Measurements from ENCODE around the gene GRHPR. TPM values are rescaled to one million over a fixed set of nuclear protein-coding genes. Genes with fewer than 3 reads are reported as not detected.

GRHPR gene
- total and polyA plus RNA-seq, 10 of the 15 experiments (the other 5 are each of a cell fraction or from before 2014, with no cell fraction given), result 52.4 to 194 (median 126) TPM

DNA sequence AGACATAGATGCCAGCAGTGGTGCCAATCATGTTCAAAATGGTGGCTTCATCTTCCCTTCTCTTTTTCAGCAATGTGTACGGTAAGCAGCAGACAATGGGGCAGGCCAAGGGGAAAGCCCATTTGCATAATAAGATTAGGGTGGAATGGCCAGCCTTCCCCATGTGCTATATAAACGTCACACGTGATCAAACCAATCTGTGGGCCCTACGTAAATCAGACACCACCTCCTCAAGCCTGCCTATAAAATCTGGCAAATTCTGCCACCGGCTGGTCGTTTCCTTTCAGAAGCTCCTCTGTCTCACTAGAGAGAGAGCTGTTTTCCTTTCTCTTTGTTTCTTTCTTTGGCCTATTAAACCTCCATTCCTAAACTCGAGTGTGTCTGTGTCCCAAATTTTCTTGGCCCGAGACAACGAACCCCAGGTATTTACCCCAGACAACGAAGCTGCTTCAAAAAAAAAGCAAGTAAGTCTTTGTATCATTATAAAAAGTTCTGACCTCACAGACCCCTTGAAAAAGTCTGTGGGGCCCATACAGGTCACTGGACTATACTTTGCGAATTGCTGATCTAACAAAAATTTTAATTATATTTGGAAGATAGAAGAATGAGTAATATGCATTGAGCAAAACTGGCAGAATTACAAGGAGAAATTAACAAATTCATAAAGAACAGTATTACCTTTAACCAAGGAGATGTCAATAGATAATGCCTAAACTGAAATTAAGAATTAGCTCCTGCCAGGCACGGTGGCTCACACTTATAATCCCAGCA lies 27.6 kb downstream of the GRHPR start:
- no peak overlapping the region for H3K9ac ChIP-seq (ENCODE audit: control insufficient read depth, insufficient read depth, low read length)
- CTCF ChIA-PET, result interaction anchor here (1.5 kb wide), 1 partner anchor 35 kb away, joined by 4 read pairs; no protein-coding TSS in a partner anchor
- in situ Hi-C loops (cut with MboI), result no loop called here
- no peak for FAIRE-seq
- no peak overlapping the region for H3K4me3 ChIP-seq
- H3K4me1 ChIP-seq (ENCODE audit: control insufficient read depth, insufficient read depth, low read length), result no peaks in the 10 kb centered on the region; the same call in 1 of the 2 replicates
- SMC1A ChIA-PET (ENCODE audit: uncharacterized antibody, unreplicated experiment), result interaction anchor here (0.8 to 6.5 kb wide), 4 partner anchors 13 to 201 kb away, joined by 3 to 33 read pairs (median 4); partner anchors contain the start of genes FRMPD1 and ZBTB5
- 85% methylated on average over 12 of the region's 12 CpGs for WGBS (ENCODE audit: insufficient coverage, insufficient replicate concordance, low lambda C conversion rate, missing lambda C conversion rate)
- TF ChIP-seq NFYB (IDR thresholded peaks at IDR 0.05; ENCODE audit: insufficient read depth, low read depth, low read length), result no peak
- TF ChIP-seq ZZZ3 (IDR thresholded peaks at IDR 0.05; ENCODE audit: control insufficient read depth, insufficient read length, low read depth), result no peak
- TF ChIP-seq RELA (IDR thresholded peaks at IDR 0.05; ENCODE audit: borderline replicate concordance, partially characterized antibody), result no peak
- TF ChIP-seq, protein P1, sequence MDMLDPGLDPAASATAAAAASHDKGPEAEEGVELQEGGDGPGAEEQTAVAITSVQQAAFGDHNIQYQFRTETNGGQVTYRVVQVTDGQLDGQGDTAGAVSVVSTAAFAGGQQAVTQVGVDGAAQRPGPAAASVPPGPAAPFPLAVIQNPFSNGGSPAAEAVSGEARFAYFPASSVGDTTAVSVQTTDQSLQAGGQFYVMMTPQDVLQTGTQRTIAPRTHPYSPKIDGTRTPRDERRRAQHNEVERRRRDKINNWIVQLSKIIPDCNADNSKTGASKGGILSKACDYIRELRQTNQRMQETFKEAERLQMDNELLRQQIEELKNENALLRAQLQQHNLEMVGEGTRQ (IDR thresholded peaks at IDR 0.05; ENCODE audit: borderline replicate concordance, low read depth, low read length), result no peak
- no peak for TF ChIP-seq MEF2A (IDR thresholded peaks at IDR 0.05; ENCODE audit: insufficient read depth, low read depth, low read length)
- TF ChIP-seq HDAC2 (IDR thresholded peaks at IDR 0.05), result no peak
- no peak for TF ChIP-seq BACH1 (IDR thresholded peaks at IDR 0.05; ENCODE audit: borderline replicate concordance)
- TF ChIP-seq SREBF2 (IDR thresholded peaks at IDR 0.05; ENCODE audit: low read length), result no peak
- TF ChIP-seq CBX5 (IDR thresholded peaks at IDR 0.05; ENCODE audit: low read depth), result no peak
- TF ChIP-seq CBX3 (IDR thresholded peaks at IDR 0.05; ENCODE audit: borderline replicate concordance, low read depth), result no peak
- no peak for TF ChIP-seq SUZ12 (IDR thresholded peaks at IDR 0.05; ENCODE audit: unreplicated experiment)
- TF ChIP-seq STAT1 (conservative IDR thresholded peaks at IDR 0.05), result no peak
- TF ChIP-seq YY1 (IDR thresholded peaks at IDR 0.05; ENCODE audit: low read depth, low read length), result no peak
- no peak for TF ChIP-seq FOXK2 (IDR thresholded peaks at IDR 0.05)
- TF ChIP-seq POLR2AphosphoS5 (IDR thresholded peaks at IDR 0.05; ENCODE audit: low read length), result no peak
- TF ChIP-seq, protein P2, sequence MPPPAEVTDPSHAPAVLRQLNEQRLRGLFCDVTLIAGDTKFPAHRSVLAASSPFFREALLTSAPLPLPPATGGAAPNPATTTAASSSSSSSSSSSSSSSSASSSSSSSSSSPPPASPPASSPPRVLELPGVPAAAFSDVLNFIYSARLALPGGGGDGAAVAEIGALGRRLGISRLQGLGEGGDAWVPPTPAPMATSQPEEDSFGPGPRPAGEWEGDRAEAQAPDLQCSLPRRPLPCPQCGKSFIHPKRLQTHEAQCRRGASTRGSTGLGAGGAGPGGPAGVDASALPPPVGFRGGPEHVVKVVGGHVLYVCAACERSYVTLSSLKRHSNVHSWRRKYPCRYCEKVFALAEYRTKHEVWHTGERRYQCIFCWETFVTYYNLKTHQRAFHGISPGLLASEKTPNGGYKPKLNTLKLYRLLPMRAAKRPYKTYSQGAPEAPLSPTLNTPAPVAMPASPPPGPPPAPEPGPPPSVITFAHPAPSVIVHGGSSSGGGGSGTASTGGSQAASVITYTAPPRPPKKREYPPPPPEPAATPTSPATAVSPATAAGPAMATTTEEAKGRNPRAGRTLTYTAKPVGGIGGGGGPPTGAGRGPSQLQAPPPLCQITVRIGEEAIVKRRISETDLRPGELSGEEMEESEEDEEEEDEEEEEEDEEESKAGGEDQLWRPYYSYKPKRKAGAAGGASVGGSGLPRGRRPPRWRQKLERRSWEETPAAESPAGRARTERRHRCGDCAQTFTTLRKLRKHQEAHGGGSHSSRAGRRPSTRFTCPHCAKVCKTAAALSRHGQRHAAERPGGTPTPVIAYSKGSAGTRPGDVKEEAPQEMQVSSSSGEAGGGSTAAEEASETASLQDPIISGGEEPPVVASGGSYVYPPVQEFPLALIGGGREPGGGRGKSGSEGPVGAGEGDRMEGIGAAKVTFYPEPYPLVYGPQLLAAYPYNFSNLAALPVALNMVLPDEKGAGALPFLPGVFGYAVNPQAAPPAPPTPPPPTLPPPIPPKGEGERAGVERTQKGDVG (CRISPR knock-in tag; IDR thresholded peaks at IDR 0.05), result no peak
- TF ChIP-seq, protein P3, sequence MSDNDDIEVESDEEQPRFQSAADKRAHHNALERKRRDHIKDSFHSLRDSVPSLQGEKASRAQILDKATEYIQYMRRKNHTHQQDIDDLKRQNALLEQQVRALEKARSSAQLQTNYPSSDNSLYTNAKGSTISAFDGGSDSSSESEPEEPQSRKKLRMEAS (IDR thresholded peaks at IDR 0.05; ENCODE audit: low read depth, low read length), result no peak
- no peak for TF ChIP-seq NR2F1 (conservative IDR thresholded peaks at IDR 0.05)
- TF ChIP-seq BRCA1 (IDR thresholded peaks at IDR 0.05; ENCODE audit: low read depth, low read length), result no peak
- no TSS peak for BruUV-seq (replicated peaks)
- no peaks in the 10 kb centered on the region for H3K9me3 ChIP-seq (replicated peaks; ENCODE audit: control insufficient read depth, insufficient read depth, low read length)
- H4K20me1 ChIP-seq (ENCODE audit: control insufficient read depth, insufficient read depth), result no peaks in the 10 kb centered on the region
- H3K79me2 ChIP-seq (ENCODE audit: control insufficient read depth, insufficient read depth, low read length), result peaks cover 37% of the 10 kb centered on the region
- no peak for DNase-seq (ENCODE audit: low read depth, low spot score)
- H3K4me2 ChIP-seq (ENCODE audit: control insufficient read depth, insufficient read depth), result no peak overlapping the region
- H3K36me3 ChIP-seq (ENCODE audit: control insufficient read depth in 2 of 2, insufficient read depth in 2 of 2, low read length in 1 of 2), result peaks cover 0 to 11% of the 10 kb centered on the region in 2 experiments; a peak in 1 of 4 replicates
- no peak overlapping the region for H3K27ac ChIP-seq (ENCODE audit: control insufficient read depth, insufficient read depth)
- no peak for ATAC-seq
- no peak overlapping the region for H2AFZ ChIP-seq (ENCODE audit: control insufficient read depth, low read depth, low read length)
- H3K27me3 ChIP-seq (replicated peaks in 1 of 2; ENCODE audit: control insufficient read depth in 2 of 2, insufficient read depth in 2 of 2, low read length in 1 of 2), result no peaks in the 10 kb centered on the region
- POLR2A ChIA-PET, result interaction anchor here (0.5 to 1.3 kb wide), 4 partner anchors 11 to 325 kb away, joined by 3 to 8 read pairs (median 4); no protein-coding TSS in a partner anchor
- intact Hi-C loops (cut with micrococcal nuclease; ENCODE audit: unreplicated experiment), result no loop called here
- RAD21 ChIA-PET (ENCODE audit: unreplicated experiment), result interaction anchor here (0.7 kb wide), 1 partner anchor 719 kb away, joined by 3 read pairs; no protein-coding TSS in a partner anchor

All from GM12878 (cell line).